HG02678 (cell line): ENCODE results near the gene TRPC3.

ENCODE experiments used
- ATAC-seq: cut with Tn5 transposase; IDR thresholded peaks from one replicate; pipeline ENCODE4 v1.9.1; 2021; ENCODE audit warnings: mild to moderate bottlenecking, moderate library complexity; ENCODE audit not compliant: unreplicated experiment

Gene TRPC3

DNA sequence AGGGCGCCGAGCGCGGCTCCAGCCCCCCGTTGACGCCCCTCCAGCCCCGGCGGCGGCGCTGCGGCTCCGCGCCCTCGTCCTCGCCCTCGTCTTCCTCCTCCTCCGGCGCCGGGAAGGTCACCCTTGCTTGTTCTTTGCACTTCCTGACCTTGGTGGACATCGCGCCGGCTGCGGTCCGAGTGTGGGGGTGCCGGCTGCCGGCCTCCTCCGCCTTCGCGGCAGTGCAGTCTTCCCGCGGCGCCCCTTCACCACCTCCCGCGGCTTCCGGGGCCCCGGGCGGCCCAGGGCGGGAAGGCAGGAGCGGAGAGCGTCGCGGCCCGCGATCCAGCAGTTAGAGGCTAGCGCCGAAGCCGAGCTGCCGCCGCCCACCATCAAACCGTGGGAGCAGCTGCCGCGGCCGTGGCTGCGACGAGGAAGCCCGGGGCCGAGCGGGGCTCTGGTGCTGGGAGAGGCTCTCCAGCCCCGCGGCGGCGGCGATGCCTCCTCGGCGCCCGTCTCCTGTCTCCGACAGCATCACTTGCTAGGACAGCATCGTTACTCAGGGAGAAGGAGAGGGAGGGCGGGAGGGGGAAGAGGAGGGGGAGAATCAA, at the start of gene TRPC3:
TSS of gene TRPC3 (minus strand) at position 540 of the 590 bp plus-strand sequence. CDS start at position 160, 380 bp downstream.
- ATAC-seq, result peak; percentile 34

DNA sequence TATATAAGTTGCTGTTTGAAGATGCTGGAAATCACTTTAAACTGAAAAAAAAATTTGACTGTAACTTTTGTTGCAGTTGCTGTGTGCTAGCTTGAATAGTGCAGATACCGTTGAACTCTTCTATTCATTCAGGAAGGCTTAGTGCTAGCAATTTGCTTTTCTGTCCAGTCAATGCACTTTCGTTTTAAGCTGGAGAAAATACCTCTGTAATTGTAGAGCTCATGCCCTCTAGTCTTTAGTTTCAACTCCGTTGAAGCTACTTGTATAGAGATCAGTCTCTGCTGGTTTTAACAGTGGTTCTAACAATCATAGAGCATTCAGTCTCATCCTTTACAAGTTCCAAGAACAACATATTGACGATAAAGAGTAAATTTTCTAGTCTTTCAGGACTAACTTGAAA, 49.0 kb upstream of the TRPC3 start:
- ATAC-seq, result no peak

DNA sequence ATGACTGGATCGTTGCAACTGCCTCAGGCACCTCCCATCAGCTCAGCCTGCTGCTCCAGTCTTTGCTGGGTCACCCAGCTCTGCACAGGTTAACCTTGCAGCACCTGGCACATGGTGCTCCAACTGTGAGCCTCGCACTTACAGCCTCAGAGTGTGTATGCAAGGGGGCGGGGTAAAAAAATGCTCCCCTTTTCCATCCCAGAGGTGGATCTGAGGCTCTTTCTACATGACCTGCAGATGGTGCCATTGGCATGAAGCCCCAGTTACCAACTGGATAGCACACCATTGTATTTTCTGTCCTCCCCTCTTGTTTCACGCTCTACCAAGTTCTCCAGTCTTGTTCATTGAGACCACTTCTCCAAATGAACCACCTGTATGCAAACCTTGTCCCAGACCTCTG, 46.2 kb upstream of the TRPC3 start:
- ATAC-seq, result no peak

DNA sequence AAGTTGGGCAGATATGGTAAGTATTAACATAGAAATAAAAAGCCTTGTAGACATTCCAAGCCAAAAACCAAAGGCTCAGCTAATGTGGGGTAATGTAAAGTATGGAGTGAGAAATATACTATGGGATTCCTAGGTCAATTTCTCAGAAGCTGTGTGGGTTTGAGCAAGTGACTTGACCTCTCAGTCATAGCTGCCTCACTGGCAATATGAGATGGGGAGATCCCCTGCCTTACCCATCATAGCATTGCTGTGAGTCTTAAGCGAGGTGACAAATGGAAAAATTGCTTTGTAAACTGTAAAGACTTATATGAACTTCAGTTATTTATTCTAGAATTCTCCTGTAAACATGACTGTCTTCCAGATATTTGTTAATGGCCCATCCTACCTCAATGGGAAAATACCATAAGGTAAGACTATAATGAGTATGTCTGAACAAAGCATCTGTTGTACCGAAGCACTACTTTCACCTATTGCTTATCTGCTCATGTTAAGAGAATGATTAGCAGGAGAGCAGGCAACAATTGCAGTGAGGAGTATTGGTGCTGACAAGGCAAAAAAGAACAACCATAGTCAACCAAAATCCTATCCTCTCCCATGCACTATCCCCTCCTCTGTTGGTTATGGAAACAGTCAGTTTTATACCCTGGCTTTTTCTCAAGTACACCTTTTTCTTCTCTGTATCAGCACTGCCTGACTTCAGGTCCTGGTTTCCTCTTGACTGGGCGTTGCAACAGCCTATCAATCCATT, 44.1 kb upstream of the TRPC3 start:
- no peak for ATAC-seq

DNA sequence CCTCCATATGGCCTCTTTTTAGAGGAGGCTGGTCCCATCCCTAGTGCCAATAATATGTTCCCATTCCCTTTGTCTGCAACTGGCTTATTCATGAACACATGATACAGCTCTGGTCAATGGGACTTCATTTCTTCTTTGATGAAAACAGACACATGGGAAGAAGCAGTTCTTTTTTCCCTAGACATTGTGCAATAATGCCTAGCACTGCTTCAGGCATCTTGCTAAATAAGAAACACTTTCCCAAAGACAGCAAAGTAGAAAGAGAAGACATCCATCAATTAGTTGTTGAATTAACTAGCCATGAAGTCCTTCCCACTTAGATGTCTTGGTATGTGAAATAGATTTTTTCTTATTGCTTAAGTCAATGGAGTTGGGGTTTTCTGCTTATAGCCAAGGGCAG, 40.1 kb upstream of the TRPC3 start:
- ATAC-seq, result no peak

DNA sequence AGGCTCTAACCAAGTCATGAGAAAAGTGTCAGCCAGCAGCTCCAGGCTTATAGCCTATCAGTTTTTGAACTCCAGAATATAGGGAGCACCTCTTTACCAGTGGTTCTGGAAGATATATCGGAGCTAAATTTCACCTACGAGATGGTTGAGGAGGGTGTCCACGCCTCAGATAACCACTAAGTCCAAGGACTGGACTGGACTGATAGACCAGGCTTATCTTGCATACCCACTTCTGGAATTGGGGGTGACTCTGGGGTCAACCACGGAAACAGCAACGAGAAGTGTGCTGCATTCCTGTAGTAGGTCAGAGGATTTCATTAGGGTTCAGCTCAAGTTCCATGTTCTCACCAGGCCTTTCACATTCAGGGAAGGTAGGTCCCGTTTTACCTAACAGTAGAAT, 38.6 kb upstream of the TRPC3 start:
- no peak for ATAC-seq

DNA sequence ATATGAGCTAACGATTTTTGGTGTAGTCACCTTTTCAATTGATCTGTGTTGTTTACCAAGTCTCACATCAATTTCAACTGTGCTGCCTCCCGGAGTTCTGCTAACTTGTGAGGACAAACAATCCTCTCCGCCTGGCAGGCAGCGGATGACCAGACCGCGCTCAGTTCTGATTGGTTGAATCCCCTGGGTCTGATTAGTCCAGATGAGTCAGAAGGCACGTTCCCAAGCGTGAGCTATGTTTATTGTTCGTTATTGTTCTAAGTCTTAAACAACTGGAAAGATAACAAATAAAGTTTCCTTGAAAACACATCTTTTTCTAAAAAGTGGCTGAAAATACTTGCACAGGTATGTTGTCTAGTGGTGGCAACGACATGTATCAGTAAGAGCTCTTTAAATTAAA, 37.9 kb upstream of the TRPC3 start:
- ATAC-seq, result no peak

DNA sequence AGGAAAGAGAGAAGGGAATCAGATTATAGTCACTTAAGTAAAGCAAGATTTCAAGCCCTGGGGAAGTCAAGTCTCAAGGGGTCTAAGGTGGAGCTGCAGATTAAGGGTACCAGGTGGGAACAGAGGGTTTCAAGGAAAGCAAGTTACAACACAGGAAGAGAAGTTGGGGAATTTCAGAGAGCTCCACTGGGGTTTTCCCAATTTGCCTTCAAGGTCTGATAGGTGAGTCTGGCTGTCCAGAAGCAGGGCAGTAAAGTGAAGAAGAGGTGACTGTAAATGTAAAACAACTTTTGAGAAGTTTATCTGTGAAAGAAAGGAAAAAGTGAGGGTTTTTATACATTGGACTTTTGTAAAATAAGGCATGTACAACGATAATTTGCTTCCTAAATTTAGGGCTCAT, 37.1 kb upstream of the TRPC3 start:
- ATAC-seq, result no peak

DNA sequence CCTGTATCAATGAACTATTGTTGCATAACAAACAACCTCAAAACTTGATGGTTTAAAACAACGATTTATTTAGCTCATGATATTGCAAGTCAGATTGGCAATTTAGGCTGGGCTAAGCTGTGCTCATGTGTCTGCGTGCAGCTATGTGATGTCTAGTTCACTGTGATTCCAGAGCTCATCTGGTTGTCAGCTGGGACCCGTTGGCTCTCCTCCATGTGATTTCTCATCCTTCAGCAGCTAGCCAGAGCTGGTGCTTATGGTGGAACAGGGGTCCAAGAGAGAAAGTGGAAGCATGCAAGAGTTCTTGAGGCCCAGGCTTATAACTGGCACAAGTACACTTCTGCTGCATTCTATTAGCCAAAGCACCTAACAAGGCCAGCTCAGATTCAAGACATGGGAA, 28.8 kb upstream of the TRPC3 start:
- no peak for ATAC-seq

DNA sequence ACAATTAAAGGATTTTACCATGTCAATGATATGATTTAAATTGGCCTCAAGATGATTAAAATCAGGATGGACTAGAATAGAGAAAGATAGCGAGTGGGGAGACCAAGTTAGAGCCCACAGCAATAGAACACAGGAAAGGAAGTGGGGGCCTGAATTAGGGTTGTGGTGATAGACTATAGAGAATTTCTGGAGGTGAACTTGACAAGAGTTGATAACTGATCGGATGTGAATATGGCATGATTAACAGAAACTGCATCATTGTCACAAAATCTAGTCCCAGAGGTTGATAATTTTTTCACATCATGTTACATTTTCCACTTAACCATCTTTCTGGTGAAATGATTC, 26.3 kb upstream of the TRPC3 start:
- peak; percentile 46 for ATAC-seq

DNA sequence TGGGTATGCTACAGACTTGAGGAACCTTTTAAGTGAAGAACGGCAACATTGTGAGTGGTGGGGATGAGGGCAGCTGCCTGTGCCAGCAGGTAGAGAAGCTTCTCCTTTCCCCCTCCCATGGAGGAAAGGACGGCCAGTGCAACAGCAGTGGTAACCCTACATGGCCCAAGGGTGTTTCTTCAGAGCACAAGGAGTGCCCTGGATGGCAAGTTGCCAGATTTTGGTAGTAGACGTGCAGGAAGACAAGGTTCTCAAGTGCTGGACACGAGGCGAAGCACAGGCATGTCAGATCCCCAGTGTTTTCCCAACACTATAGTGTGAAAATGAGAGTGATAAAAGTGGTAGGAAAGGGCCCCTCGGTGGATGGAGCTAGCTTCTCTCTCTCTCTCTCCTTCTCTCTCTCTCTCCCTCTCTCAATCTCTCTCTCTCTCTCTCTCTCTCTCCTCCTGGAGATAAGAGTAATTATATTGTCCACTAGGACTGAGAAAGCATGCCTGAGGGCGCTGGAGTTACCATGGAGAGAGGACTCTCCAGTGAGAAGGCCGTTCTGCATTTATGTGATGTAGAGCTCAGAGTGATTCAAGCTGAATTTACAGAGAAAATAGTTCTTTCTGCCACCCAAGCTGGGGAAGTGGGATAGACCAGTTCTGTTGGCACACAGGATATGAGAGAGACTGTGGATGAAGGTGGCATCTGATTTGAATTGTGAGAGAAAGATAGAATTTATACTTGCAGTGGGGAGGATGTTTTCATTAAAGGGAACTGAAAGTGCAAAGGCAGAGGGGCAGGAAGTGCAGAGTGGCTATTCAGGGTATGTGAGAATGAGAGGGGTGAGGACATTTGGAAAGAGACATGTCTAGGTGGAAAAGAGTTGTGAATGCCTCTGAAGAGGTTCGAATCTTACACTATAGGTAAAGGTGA, 25.7 kb upstream of the TRPC3 start:
- peak; percentile 96 for ATAC-seq

DNA sequence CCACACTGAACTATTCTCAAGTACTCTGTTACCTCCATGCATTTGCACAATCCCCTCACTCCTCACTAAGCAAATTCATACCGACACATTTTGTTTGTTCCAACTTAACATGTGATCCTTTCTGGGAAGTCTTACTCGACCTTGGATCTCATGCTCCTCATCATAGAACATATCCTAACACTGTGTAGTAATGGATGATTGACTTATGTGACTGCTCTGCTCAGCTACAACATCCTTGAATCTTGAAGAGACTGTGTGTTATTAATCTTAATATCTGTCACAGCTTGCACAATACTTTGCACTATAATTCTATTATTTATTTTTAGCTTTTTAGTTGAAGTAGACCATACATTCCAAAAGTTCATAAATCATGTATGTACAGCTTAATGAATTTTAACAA, 23.9 kb upstream of the TRPC3 start:
- ATAC-seq, result no peak

DNA sequence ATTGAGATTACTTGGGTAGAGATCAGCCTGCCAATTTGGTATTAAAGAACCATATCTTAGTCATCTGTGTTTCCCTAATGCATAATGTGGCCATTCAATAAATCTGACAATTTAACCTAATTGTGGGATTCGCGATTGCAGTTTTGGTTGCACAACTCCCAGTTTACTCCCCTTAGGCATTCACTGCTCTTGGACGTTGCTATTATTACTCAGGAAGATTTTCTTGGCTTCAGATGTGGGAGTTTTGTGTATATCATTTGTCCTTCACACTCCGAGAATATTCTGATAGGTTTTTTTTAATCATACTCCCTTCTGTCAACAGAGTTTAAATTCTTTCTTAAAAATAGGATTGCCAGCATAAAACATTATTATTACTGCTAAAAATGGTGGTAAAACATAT, 22.0 kb upstream of the TRPC3 start:
- ATAC-seq, result no peak

DNA sequence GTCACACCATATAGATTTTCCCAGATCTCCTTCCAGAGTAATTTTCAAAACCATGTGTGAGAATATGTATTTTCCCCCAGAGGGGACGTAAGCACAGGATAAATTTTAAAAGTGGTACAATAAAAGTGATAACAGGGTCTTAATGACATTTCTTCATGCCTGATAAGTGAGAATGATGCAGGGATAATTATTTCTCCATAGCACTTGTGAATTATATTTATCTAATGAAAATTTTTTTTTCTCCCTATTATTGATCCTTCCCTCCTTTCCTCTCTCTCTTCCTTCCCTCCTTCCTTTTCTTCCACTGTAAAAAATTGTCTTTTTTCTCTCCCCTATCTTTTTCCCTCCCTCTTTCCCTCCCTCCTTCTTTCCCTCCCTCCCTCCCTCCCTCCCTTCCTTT, 17.0 kb upstream of the TRPC3 start:
- no peak for ATAC-seq

DNA sequence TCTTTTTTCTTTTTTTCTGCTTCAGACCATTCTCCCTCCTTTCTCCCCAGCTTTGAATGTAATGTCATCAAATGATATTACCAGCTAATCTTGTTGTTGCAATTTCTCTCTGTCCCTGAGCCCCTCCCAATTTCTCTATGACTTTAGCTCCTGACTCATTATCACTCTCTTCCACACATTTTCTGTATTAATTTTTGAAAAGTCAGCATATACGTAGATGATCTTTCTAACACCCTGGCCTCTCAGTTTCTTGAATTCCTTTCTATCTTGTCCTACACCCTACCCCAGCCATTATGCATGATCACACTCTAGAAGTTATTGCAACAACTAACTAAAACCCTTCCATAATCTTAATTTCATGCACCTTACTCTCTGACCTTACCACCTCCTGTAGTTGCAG, 13.1 kb upstream of the TRPC3 start:
- ATAC-seq, result no peak

DNA sequence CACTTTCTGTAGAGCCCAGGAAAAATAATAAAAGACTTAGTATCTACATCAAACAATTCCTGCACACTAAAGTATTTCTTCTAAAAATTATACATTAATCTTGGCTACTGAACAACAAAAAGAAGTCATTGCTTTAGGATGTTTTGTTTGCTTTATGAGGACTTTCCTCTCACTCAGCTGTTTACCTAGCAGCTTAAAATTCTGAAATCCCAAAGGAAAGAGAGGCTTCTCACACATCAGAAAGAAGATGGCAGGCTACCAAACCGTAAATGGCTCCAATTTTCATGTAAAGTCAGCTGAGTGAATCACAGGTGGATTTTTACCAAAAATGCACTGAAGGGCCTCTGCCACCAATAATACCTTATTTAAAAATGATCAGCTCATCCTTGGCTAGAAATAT, 9.0 kb upstream of the TRPC3 start:
- no peak for ATAC-seq

DNA sequence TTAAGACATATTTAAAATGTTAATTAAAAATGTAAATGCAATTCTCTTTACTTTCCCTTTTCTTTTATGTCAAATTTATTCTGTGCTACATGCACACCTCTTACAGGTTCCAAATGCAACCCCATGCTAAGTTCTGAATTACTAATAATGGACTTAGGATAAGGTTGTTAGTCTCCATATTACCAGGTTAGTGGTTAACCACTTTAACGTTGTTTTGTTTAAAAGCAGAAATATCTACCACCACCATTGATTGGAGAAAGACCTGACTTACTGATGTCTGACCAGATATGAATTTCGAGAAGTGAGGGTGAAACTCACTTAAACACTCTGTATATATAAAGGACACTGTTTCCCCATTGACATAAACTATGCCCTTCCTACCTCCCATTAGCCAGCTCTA, 6.9 kb upstream of the TRPC3 start:
- ATAC-seq, result no peak

DNA sequence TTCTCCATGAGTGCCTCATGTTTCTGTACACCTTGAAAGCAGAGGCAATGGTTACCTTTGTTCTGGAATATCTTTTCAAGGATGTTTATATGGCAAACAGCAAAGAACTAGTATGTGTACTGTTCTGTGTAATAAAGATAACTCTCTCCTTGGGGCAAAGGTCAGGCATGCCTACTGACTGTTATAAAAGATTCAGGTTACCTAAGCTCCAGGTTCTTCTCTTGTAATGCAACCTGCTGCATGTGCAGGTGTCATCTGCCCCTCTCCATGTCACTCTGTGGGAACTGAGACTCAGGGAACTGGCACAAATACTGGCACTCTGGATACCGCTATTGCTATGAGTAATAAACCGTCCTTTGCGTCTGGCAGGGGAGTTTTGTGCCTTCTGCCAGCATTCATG, 5.4 kb upstream of the TRPC3 start:
- ATAC-seq, result no peak

DNA sequence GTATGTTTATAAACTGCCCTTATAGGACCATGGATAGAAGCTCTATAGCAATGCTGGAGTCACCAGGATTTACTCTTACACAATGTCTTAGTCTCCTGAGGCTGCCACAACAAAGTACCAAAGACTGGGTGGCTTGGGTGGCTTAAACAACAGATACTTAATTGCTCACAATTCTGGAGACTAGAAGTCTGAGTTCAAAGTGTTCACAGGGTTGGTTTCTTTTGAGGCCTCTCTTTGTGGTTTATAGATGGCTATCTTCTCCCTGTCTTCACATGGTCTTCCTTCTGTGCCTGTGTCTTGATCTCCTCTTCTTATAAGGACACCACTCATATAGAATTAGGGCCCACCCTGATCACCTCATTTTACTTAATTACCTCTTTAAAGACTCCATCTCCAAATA, 2.0 kb upstream of the TRPC3 start:
- ATAC-seq, result no peak

DNA sequence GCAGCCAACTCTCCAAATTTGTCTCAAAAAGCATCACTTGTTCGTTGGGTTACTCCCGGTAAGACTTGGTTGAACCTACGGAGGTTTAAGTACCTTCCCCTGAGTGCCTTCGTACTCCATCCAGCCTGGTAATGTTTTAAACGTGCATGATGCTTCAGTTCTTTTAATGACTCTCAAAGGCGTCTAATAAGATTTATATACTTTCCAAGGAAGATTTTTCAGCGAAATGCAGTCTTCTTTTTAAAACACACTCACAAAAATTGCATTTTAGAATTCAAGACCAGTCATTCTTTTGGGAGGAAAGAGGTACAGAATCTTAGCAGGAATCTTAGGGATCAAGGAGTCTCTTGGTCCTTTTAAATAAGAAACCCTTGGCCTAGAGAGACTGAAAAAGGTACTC, 430 bp upstream of the TRPC3 start:
- no peak for ATAC-seq

DNA sequence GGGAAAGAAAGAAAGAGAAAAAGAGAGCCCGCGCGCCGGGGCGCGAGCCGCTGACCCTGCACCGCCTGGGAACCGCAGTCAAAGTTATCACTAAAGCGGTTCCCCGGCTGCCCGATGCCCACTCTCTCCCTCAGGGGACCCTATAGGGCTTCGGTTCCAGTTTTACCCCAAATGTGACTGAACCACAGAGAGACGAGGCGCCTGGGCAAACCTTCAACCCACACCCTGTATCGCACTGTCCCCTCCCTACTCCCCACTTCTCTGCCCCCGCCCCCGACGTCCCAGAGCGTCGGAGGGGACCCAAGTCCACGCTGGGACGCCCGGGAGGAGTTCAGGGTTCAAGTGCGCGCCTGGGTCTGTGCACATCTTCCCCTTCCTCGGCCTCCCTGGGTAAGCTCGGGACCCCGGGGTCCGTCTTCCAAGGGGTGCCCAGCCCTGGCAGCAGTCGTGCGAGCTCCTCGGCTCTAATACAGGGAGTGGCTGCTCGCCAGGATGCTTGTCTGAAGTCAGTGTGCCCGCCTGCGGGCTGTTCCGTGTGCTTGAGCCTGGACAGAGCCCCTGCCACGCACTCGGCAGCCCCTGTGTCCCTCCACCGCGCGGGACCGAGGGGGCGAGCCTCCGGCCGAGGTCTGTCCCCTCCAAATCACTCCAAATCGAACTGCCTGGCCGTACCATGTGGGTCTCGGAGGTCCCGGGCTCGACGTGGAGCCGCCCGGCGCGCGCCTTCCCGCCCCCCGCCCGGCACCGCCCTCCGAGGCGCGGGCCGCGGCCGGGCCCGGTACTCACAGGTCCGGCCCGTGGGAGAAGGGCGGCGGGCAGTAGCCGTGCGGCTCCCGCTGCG, 960 bp downstream of the TRPC3 start:
- ATAC-seq, result peak; percentile 22
